Measurements from ENCODE around the gene ATXN7L1.

DNA sequence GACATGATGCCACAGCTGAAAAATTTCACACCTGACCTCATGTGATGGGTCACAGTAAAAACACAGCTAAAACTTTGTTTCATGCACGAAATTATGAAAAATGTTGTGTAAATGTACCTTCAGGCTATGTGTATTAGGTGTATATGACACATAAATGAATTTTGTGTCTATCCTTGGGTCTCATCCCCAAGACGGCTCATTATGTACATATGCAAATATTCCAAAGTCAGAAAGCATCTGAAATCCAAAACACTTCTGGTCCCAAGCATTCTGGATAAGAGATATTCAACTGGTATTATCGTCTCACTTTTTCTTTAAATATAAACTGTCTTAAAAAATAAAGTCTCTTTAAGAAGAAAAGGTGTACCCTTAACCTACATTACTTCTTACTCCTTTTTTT, 145.4 kb downstream of the ATXN7L1 start:
- no peak for TF ChIP-seq EZH2phosphoT487 (IDR thresholded peaks at IDR 0.05; ENCODE audit: low read depth)
- TF ChIP-seq, protein P1, sequence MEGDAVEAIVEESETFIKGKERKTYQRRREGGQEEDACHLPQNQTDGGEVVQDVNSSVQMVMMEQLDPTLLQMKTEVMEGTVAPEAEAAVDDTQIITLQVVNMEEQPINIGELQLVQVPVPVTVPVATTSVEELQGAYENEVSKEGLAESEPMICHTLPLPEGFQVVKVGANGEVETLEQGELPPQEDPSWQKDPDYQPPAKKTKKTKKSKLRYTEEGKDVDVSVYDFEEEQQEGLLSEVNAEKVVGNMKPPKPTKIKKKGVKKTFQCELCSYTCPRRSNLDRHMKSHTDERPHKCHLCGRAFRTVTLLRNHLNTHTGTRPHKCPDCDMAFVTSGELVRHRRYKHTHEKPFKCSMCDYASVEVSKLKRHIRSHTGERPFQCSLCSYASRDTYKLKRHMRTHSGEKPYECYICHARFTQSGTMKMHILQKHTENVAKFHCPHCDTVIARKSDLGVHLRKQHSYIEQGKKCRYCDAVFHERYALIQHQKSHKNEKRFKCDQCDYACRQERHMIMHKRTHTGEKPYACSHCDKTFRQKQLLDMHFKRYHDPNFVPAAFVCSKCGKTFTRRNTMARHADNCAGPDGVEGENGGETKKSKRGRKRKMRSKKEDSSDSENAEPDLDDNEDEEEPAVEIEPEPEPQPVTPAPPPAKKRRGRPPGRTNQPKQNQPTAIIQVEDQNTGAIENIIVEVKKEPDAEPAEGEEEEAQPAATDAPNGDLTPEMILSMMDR (IDR thresholded peaks at IDR 0.05; ENCODE audit: low read depth, low read length), result no peak

All from OCI-LY3 (cell line).